HL-60/S4 treated with retinoic acid at 250 ng/mL for 4 days and 3 days (cell line): ENCODE data around the gene ZNF302.
"Not testable (repeated sequence)": the region's sequence is repeated elsewhere in the genome, so short reads cannot be mapped to it uniquely, and the experiment has no call there.

Experiments
- in situ Hi-C: fragments of 300-500 bp; cut with MboI; formaldehyde crosslinking; loops from 2 replicates; pipeline ENCODE4 v1.7.0; 2022; ENCODE audit warnings: low sequenced_read_pairs

ZNF302 gene

GRCh38 chr19:34669305-34669704 lies 8.2 kb upstream of the ZNF302 start:
- in situ Hi-C loops = no loop called here

GRCh38 chr19:34671972-34672371 lies 5.5 kb upstream of the ZNF302 start:
- in situ Hi-C loops = no loop called here

- in situ Hi-C loops = no loop called here
Measured at GRCh38 chr19:34673590-34673989, 3.9 kb upstream of the ZNF302 start.

DNA sequence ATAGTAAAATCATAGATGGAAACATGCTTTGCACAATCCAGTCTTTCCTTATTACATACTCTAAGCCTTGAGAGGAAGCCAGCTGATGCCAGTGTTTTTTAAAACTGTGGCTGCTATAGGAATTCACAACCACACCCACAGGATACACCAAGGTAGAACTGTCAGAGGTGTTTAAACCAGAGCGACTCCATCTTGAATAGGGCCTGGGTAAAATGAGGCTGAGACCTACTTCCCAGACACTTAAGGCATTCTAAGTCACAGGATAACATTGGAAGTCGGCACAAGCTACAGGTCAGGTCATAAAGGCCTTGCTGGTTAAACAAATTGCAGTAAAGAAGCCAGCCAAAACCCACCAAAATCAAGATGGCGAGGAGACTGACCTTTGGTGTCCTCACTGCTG lies 2.2 kb upstream of the ZNF302 start:
- in situ Hi-C loops = no loop called here

- in situ Hi-C loops = no loop called here
Measured at GRCh38 chr19:34675919-34676318, 1.6 kb upstream of the ZNF302 start.

DNA sequence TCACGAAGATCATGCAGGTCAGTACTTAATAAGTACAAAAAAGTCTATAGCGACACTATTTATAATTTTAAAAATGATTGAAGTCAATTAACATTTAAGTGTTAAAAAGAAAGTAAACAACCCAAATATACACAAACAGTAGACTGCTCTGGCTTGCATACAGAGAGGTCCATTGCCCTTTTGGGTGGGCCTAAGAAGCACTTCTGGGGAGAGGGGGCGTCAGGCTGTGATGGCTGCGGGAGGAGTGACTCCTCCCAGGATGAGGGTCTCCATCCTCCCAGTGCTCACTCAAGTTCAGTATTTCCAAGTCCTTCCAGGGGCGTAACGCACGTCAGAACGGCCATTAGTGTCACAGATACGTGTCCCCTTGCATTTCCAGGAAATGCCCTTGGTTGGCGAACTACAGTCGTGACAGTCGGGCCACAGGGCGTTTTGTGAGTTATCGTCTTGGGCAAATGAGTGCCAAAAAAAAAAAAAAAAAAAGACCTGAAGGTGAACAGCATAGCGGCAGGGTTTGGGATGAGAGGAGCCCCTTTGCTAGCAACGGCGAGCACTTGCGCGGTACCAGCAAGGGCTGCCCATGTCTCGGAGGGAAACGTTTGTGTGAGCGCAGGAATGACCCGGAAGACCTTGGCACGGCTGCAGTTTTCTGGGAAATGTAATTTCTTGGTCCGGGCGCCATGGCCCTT lies 637 bp upstream of the ZNF302 start, which contains the start of gene SCGB2B2:
TSS of gene SCGB2B2 (minus strand) at position 463 of the 689 bp plus-strand sequence. CDS start 82,596 bp downstream, outside the sequence.
- in situ Hi-C loops = no loop called here

DNA sequence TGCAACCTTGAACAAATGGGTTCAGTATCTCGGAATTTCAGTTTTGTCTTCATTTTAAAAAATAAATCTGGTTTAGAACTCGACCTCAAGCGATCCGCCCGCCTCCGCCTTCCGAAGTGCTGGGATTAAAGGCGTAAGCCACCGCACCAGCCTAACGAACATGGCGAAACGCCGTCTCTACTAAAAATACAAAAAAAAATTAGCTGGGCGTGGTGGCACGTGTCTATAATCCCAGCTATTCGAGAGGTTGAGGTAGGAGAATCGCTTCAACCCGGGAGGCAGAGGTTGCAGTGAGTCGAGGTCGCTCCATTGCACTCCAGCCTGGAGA lies 571 bp downstream of the ZNF302 start:
- in situ Hi-C loops = no loop called here

DNA sequence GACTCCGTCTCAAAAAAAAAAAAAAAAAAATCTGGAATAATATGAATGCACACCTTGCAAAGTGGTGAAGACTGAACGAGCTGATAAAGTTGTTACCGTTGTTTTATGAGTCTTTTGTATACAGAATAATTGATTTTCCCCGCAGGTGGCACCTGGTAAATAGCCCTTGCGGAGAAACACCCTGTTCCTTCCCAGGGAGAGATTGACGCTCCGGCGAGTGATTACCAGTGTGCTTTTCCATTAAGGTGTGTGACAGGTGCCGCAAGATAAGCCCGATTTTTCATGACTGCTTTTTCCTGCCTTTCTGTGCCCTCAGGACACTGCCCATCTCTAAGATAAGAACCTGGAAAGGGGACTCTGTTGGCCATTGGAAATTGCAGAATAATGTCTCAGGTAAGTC lies 943 bp downstream of the ZNF302 start:
- in situ Hi-C loops = no loop called here

DNA sequence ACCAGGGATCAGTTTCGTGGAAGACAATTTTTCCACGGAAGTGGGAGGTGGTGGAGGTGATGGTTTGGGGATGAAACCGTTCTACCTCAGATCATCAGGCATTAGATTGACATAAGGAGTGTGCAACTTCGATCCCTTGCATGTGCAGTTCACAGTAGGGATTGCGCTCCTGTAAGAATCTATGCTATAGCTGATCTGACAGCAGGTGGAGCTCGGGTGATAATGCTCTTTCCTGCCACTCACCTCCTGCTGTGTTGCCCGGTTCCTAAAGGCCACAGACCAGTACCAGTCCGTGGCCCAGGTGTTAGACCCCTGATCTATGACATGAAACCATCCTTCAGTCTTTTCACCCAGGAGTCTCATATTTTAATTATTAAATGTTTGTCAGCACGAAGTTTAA lies 4.0 kb downstream of the ZNF302 start:
- in situ Hi-C loops = no loop called here

- in situ Hi-C loops = not testable (repeated sequence)
Measured at GRCh38 chr19:34685266-34685665, 7.8 kb downstream of the ZNF302 start.

DNA sequence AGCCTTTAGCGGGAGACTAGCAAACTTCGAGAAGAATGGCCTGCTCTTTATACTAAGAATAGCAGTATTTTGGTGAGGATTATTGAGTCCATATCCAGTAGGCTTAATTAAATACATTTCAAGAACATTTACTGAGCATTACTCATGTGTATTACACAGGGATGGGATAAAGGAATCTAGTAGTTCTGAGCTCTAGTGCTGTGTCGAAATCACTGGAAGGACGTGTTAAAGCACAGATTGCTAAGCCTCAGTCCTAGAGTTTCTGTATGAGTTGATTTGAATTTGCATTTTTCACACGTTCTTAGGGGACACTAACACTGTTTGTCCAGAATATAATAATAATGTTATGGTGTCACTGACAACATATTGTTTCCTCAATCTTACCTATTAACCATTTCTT lies 9.0 kb downstream of the ZNF302 start:
- in situ Hi-C loops = no loop called here

GRCh38 chr19:34687348-34687747 lies 9.9 kb downstream of the ZNF302 start:
- in situ Hi-C loops = no loop called here

DNA sequence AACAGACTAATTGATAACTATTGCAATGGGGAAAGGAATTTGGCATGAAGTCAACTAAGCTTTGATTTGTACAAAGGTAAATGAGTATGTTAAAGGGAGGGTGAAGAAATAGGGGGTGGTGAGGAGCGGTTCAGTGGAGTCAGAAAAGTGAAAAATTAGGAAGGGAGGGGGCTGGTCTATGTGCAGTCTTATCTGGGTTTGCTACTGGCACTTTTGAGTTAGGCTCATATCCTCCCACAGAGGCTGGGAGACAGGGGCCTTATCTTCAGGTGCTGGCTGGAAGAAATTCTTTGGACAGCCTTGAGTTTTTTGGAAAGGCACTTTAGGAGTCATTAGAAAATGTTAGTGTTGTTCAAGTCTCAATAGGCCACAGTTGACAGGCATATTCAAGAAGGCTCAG lies 11.1 kb downstream of the ZNF302 start:
- in situ Hi-C loops = no loop called here

- in situ Hi-C loops = no loop called here
Measured at GRCh38 chr19:34690372-34690771, 12.9 kb downstream of the ZNF302 start.

GRCh38 chr19:34692549-34692948 lies 15.1 kb downstream of the ZNF302 start:
- in situ Hi-C loops = no loop called here

DNA sequence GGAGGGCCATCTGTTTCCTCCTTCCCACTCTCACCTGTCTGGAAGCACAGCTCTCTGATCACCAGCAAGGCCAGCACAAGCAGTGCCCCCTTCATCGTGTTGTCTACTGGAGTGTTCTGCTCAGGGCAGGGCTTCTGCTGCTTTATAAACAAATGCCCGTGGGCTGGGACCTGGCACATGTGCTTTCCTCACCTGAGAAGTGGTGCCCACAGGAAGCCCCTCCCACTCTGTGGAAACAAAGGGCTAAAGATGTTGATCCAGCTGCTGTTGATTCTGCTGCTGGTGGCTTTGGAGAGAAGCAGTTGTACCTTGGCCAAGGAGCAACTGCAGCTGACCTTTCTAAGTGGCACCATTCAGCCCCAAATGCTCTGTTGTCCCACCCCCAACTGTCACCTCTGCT lies 30.2 kb downstream of the ZNF302 start:
- in situ Hi-C loops = no loop called here

- in situ Hi-C loops = no loop called here
Measured at GRCh38 chr19:34711890-34712289, 34.4 kb downstream of the ZNF302 start.

DNA sequence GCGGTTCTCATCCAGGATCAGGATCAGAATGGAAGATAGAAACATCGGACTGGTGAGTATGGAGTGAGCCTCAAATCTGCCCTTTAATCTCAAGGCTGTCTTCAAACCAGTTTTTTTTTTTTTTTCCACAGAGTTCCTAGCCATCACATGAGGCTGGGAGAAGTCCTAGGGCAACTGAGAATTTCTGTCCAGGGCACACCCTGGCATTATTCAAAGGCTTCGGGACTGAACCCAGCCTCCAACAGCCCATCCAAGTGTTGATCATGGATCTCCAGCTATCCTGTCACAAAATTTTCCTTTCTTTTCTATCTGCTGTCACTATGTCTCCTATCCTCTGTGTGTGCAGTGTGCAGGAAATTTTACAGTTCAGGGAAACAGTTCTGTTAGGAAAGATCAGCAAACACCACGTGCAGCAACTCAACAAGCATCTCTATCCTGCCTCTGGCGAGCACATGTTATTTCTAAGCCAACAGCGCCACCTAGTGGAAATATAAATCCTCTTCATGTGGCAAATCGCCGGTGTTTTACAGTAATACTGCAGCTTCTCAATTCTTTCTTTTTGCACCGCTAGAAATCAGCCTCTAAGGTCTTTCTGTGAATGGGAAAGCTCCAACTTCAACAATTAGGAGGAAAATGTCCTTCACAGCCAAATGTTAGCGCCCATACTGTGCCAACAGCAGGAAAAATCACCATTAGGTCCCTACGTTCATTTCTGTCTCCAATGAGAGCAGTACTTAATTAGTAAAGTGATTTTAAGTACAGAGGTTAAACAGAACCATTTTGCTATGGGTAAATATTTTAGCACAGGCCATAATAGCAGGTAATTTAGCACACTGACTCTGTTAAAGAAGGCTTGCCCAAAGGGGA lies 35.1 kb downstream of the ZNF302 start:
- in situ Hi-C loops = no loop called here

GRCh38 chr19:34713262-34713637 lies 35.8 kb downstream of the ZNF302 start:
- in situ Hi-C loops = no loop called here

GRCh38 chr19:34715357-34715756 lies 37.9 kb downstream of the ZNF302 start:
- in situ Hi-C loops = no loop called here

DNA sequence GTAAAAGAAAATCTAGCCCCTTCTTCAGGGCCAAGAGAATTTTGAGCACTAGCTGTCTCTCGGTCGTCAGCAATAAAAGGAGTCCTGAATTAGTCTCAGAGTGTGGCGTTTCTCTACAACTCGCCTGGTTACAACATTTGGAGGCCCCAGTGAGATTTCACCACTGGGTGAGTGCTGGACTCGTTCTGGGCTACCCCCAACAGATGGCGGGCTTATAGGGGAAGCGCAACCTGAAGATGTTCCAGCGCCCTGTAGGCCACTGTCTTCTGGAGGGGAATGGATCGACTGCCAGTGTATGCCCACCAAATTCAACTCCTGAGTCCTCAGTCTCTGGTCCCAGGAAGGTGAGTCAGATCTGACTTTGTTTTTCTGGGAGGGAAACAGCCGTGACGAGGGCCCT lies 44.9 kb downstream of the ZNF302 start:
- in situ Hi-C loops = no loop called here

DNA sequence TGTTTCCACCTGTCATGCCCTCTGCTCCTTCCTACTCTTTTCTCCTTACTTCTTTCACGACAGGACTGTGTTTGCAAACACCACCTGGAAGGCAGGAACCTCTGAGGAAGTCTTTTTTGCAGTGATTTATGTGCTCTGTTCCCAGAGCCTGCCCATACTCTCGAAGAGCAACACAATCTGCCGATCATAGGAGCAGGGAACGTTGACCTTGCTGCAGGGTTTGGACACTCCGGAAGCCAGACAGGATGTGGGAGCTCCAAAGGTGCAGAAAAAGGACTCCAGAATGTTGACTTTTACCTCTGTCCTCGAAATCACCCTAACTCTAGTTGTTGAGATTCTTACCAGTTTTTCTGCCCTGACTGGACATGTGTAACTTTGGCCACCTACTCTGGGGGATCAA lies 47.9 kb downstream of the ZNF302 start:
- in situ Hi-C loops = no loop called here
